Prostate gland (tissue), 2 donors: ENCODE results near the gene LRP8. TPM values are rescaled to one million over a fixed set of nuclear protein-coding genes. Genes with fewer than 3 reads are reported as not detected.

Experiments
- DNase-seq: peaks from one replicate; pipeline ENCODE4 v3.0.0-alpha.2; 2019; ENCODE audit warnings: low spot score
- H3K27ac ChIP-seq, 2 donors: fragments of 200-600 bp; sonication (generic); 2 replicates each; pipeline ENCODE4 v1.5.1; 2017 to 2019
- H3K27me3 ChIP-seq: fragments of 200-600 bp; sonication (generic); replicated peaks from 2 replicates; pipeline ENCODE4 v1.5.1; 2019; ENCODE audit not compliant: insufficient read depth
- H3K36me3 ChIP-seq, 2 donors: fragments of 200-600 bp; sonication (generic); 1 replicate in 1 of 2; 2 replicates in 1 of 2; pipeline versions ENCODE4 v1.5.1 to v1.8.1; 2017 to 2019
- H3K4me1 ChIP-seq: fragments of 200-600 bp; sonication (generic); replicated peaks from 2 replicates; pipeline ENCODE4 v1.5.1; 2019
- H3K4me3 ChIP-seq, 2 donors: fragments of 200-600 bp; sonication (generic); 2 replicates each; pipeline ENCODE4 v1.5.1; 2017 to 2019
- H3K9me3 ChIP-seq: fragments of 200-600 bp; sonication (generic); 2 replicates; pipeline ENCODE4 v1.5.1; 2017
- POLR2A ChIP-seq: fragments of 450-650 bp; IDR thresholded peaks from one replicate; pipeline ENCODE4 v1.6.1; 2016; ENCODE audit warnings: antibody characterized with exemption, mild to moderate bottlenecking
- POLR2AphosphoS5 ChIP-seq: sonication (generic); formaldehyde crosslinking; IDR thresholded peaks from one replicate; pipeline ENCODE4 v1.6.1; 2017; ENCODE audit warnings: antibody characterized with exemption
- WGBS: methylation state at CpG from one replicate; pipeline ENCODE4 v1.1.5; 2018; 5-methylcytosine and 5-hydroxymethylcytosine counted together
- intact Hi-C: fragments of 100-400 bp; cut with DNase I; formaldehyde crosslinking; loops from one replicate; pipeline ENCODE4 v1.14.2; 2022
- total RNA-seq, 2 donors: library from RNA; depleted of rRNA; stranded (reverse); fragments of >200 nt; gene quantifications; one replicate each; pipeline ENCODE4 v1.1.0, GENCODE V29; 2016
- TF ChIP-seq, protein P1 (sequence below), 4 experiments: fragments of 200-600 bp in 2 of 4; fragments of 450-650 bp in 2 of 4; sonication (generic) in 2 of 4; IDR thresholded peaks; 1 replicate in 3 of 4; 2 replicates in 1 of 4; pipeline ENCODE4 v1.5.1; 2016 to 2019; ENCODE audit warnings: antibody characterized with exemption in 4 of 4, mild to moderate bottlenecking in 2 of 4, moderate library complexity in 2 of 4

The LRP8 gene
- total RNA-seq, 2 donors from 2014 or later, result 6.7 to 130 TPM

GRCh38 chr1:53298045-53298637 is 29.7 kb downstream of the LRP8 start:
- H3K9me3 ChIP-seq, result no peaks in the 10 kb centered on the region
- no peaks in the 10 kb centered on the region for H3K36me3 ChIP-seq
- peaks cover 7% of the 10 kb centered on the region for H3K4me1 ChIP-seq
- no peak overlapping the region for H3K4me3 ChIP-seq
- no peaks in the 10 kb centered on the region for H3K27me3 ChIP-seq
- no peak for DNase-seq
- intact Hi-C loops, result no loop called here
- TF ChIP-seq, protein P1, sequence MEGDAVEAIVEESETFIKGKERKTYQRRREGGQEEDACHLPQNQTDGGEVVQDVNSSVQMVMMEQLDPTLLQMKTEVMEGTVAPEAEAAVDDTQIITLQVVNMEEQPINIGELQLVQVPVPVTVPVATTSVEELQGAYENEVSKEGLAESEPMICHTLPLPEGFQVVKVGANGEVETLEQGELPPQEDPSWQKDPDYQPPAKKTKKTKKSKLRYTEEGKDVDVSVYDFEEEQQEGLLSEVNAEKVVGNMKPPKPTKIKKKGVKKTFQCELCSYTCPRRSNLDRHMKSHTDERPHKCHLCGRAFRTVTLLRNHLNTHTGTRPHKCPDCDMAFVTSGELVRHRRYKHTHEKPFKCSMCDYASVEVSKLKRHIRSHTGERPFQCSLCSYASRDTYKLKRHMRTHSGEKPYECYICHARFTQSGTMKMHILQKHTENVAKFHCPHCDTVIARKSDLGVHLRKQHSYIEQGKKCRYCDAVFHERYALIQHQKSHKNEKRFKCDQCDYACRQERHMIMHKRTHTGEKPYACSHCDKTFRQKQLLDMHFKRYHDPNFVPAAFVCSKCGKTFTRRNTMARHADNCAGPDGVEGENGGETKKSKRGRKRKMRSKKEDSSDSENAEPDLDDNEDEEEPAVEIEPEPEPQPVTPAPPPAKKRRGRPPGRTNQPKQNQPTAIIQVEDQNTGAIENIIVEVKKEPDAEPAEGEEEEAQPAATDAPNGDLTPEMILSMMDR (IDR thresholded peaks at IDR 0.05), result no peak
- TF ChIP-seq POLR2AphosphoS5 (no peak), POLR2A (no peak)
- H3K27ac ChIP-seq, result no peak overlapping the region
- 92% methylated on average over 12 of the region's 12 CpGs for WGBS

GRCh38 chr1:53297195-53297594 is 30.7 kb downstream of the LRP8 start:
- TF ChIP-seq POLR2A (no peak), POLR2AphosphoS5 (no peak)
- TF ChIP-seq, protein P1 (IDR thresholded peaks at IDR 0.05), result no peak
- Histone ChIP-seq H3K4me1 (peaks cover 7% of the 10 kb centered on the region), H3K9me3 (no peaks in the 10 kb centered on the region), H3K27ac (peak overlapping the region in 1 of 2 donors; percentile 75), H3K4me3 (no peak overlapping the region), H3K27me3 (no peaks in the 10 kb centered on the region), H3K36me3 (no peaks in the 10 kb centered on the region)
- 87% methylated on average over 17 of the region's 17 CpGs for WGBS
- intact Hi-C loops, result no loop called here
- DNase-seq, result no peak

DNA sequence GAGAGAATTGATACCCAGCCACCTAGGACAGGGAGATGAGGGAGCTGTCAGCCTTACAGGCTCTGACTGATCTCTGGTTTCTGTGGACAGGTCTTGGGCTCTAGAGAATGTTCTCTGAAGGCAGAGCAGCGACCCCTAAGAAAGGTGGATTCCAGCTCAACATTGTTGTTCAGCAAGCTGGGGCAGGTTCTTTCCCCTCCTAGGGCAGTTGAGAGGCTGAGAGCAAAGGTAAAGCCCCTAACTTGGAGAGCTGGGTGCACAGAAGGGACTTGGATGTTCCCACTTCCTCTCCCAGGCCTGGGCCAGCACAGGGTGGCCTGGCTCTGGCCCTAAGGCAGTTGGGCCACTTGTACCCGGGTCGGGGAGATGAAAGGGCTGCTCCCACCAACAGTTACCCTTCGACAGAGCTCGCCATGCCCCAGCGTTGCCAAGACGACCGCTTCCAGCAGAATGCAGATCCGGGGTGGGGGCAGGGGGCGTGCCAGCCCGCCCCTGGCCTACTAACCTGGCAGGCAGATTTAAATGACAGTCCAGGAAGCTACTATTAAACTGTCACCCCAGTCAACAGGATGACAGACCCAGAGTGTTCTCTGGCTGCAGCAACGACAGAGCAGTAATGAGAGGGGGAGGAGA is 31.6 kb downstream of the LRP8 start:
- Histone ChIP-seq H3K27me3 (no peaks in the 10 kb centered on the region), H3K36me3 (no peaks in the 10 kb centered on the region), H3K4me3 (no peak overlapping the region), H3K27ac (peak overlapping the region; percentile 69 to 75), H3K9me3 (no peaks in the 10 kb centered on the region), H3K4me1 (peaks cover 7% of the 10 kb centered on the region)
- TF ChIP-seq, protein P1 (IDR thresholded peaks at IDR 0.05), result no peak
- TF ChIP-seq POLR2A, result no peak
- no peak for TF ChIP-seq POLR2AphosphoS5
- peak; percentile 35 for DNase-seq
- intact Hi-C loops, result no loop called here
- WGBS, result 35% methylated on average over 12 of the region's 12 CpGs

- WGBS, result 24% methylated on average over 4 of the region's 4 CpGs
- peak; percentile 71 for DNase-seq
- H3K27ac ChIP-seq, result peak overlapping the region; percentile 69 to 75
Measured at GRCh38 chr1:53295726-53296116, 32.1 kb downstream of the LRP8 start.

More at GRCh38 chr1:53295726-53296116, 32.1 kb downstream of the LRP8 start:
- intact Hi-C loops, result no loop called here
- Histone ChIP-seq H3K9me3 (no peaks in the 10 kb centered on the region), H3K4me1 (peaks cover 7% of the 10 kb centered on the region), H3K36me3 (no peaks in the 10 kb centered on the region), H3K4me3 (no peak overlapping the region), H3K27me3 (no peaks in the 10 kb centered on the region)
- TF ChIP-seq POLR2A (no peak), POLR2AphosphoS5 (peak; percentile 57)
- TF ChIP-seq, protein P1 (IDR thresholded peaks at IDR 0.05), result no peak
